HG03045 (cell line): ENCODE data around the gene PFKL.
"Not testable (repeated sequence)": the region's sequence is repeated elsewhere in the genome, so short reads cannot be mapped to it uniquely, and the experiment has no call there.

Experiments used
- ATAC-seq: cut with Tn5 transposase; IDR thresholded peaks from one replicate; pipeline ENCODE4 v1.9.1; 2021; ENCODE audit warnings: mild to moderate bottlenecking, moderate library complexity; ENCODE audit not compliant: unreplicated experiment

PFKL gene

GRCh38 chr21:44354775-44355771 is 55.2 kb downstream of the PFKL start:
- no peak for ATAC-seq

GRCh38 chr21:44356160-44356559 is 56.3 kb downstream of the PFKL start:
- ATAC-seq, result no peak

GRCh38 chr21:44356636-44357035 is 56.8 kb downstream of the PFKL start:
- no peak for ATAC-seq

- no peak for ATAC-seq
Observed at GRCh38 chr21:44357064-44357837, 57.4 kb downstream of the PFKL start.

GRCh38 chr21:44359396-44359795 is 59.5 kb downstream of the PFKL start:
- no peak for ATAC-seq

- ATAC-seq, result no peak
Observed at GRCh38 chr21:44360159-44360558, 60.3 kb downstream of the PFKL start.

DNA sequence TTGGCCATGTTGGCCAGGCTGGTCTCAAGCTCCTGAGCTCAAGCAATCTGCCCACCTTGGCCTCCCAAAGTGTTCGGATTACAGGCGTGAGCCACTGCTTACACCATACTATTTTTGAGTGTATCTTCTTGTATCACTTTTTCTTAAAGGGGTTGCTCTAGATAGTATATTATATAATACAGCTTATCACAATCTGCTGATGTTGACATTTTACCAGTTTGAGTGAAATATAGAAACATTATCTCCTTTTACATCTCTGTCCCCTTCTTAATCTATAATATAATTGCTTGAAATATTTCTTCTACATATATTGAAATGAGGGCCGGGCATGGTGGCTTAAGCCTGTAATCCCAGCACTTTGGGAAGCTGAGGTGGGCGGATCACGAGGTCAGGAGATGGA is 62.0 kb downstream of the PFKL start:
- not testable (repeated sequence) for ATAC-seq

GRCh38 chr21:44363278-44363677 is 63.4 kb downstream of the PFKL start:
- no peak for ATAC-seq

GRCh38 chr21:44364151-44365053 is 64.5 kb downstream of the PFKL start:
- no peak for ATAC-seq

GRCh38 chr21:44365251-44365966 is 65.6 kb downstream of the PFKL start:
- no peak for ATAC-seq

DNA sequence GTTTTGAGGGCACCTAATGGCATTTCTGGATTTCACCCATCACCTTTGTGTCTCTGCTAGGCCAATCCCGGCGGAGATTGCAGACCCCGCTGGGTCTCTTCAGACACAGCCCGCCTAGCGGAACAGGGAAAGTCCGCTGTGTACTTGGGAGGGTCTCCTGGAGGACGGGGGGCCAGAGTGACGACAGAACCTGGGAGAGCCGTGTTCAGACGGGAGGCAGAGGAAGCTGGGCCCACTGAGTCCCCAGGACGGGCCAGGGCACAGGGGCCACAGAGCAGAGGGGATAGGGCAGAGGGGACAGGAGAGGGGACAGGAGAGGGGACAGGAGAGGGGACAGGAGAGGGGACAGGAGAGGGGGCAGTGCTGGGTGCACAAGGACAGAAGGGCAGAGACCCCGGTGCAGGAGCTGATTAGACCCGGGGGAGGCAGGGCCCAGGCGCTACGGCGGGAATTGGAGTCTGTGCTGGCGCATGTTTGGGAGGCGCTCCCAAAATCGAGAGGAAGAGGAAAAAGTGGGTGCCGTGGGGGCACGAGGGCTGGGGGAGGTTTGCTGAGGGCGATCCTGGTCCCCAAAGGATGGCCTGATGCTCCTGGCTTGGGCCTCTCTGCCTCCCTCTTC is 66.2 kb downstream of the PFKL start:
- ATAC-seq, result no peak

- no peak for ATAC-seq
Observed at GRCh38 chr21:44366586-44367211, 66.8 kb downstream of the PFKL start.

DNA sequence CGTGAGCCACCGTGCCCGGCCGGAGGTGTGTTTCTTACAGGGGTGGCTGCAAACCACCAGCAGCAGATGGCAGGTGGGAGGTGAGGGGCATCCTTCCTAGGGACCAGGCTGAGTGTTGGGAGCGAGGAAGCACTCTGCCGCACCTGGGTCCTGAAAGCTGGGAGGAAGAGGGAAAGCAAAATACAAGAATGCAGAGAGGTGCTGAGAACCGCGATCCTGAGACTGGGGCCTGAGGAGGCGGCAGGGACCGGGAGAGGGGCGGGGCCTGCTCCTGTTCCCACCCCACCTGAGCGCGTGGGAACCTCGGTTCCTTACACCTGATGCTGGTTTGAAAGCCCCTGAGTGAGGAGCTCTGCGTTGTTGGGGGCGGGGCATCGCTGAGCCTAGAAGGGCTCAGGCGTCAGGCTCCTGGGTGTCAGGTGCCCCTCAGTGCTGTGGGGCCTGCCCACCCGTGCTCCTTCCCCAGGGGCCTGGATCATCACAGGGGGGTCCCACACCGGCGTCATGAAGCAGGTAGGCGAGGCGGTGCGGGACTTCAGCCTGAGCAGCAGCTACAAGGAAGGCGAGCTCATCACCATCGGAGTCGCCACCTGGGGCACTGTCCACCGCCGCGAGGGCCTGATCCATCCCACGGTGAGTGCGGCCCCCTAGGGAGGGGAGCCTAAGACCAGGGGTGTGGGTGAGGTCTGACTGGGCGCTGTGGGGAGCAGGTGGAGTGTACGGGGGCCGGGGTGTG is 69.0 kb downstream of the PFKL start:
- ATAC-seq, result no peak

GRCh38 chr21:44370027-44370735 is 70.3 kb downstream of the PFKL start:
- no peak for ATAC-seq

DNA sequence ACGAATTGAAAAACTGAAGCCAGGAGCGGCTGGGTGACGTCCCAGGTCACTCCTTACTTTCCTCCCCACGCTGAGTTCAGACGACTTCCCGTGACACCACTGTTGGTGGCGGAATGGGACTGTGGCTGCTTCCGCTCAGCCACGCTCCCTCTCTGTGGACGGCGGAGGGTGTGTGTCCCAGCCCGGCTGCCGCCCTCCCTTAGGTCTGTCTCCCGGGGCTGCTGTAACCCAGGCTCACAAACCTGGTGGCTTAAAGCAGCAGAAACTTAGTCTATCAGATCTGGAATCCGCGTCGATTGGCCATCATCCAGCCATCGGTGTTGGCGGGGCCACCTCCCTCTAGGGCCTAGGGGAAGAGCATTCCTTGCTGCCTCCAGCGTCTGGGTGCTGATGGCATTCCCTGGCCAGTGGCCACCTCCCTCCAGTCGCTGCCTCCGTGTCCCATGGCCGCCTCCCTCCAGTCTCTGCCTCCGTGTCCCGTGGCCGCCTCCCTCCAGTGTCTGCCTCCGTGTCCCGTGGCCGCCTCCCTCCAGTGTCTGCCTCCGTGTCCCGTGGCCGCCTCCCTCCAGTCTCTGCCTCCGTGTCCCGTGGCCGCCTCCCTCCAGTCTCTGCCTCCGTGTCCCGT is 71.0 kb downstream of the PFKL start:
- ATAC-seq, result no peak

- no peak for ATAC-seq
Observed at GRCh38 chr21:44371596-44371995, 71.7 kb downstream of the PFKL start.

DNA sequence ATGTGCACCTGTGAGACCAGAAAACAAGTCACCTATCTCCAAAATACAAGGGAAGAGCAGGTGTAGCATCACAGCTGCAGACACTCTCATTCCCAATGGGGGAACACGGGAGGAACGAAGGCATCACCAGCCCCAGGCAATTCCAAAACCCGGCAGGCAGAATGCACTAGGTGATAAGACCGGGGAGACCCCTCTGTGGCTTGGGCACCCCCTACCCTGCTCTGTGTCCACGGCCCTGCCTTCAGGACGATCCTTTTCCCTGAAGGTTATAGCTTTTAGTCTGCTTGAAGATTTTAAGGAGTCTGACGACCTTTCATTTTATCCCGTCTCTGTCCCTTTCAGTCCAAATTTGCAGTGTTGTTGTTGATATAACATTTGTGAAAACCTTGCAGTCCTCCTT is 72.8 kb downstream of the PFKL start:
- no peak for ATAC-seq
